ENCODE results near the gene AKAP9. TPM values are rescaled to one million over a fixed set of nuclear protein-coding genes. Genes with fewer than 3 reads are reported as not detected.
"Not testable (repeated sequence)": the region's sequence is repeated elsewhere in the genome, so short reads cannot be mapped to it uniquely, and the experiment has no call there.

The AKAP9 gene
- polyA plus RNA-seq, 1 experiment, result 24.3 TPM

GRCh38 chr7:92088266-92088665 is 147.6 kb downstream of the AKAP9 start:
- Histone ChIP-seq H3K27ac (ENCODE audit: low read depth, low read length) (no peak overlapping the region), H3K9me3 (ENCODE audit: control insufficient read depth, insufficient read depth, low read length) (peaks cover 3% of the 10 kb centered on the region; the same call in 1 of the 2 replicates), H3K4me3 (ENCODE audit: low read depth, low read length) (no peak overlapping the region), H3K27me3 (ENCODE audit: control insufficient read depth, insufficient read depth, low read length) (no peaks in the 10 kb centered on the region)
- no peak for DNase-seq (ENCODE audit: low read depth, low spot score)
- ChIA-PET POLR2A (no interaction called here), CTCF (interaction anchor here (0.7 kb wide), 1 partner anchor 336 kb away, joined by 3 read pairs; no protein-coding TSS in a partner anchor)
- TF ChIP-seq CTCF (IDR thresholded peaks at IDR 0.05; ENCODE audit: low read depth, low read length), result no peak

- TF ChIP-seq CTCF (IDR thresholded peaks at IDR 0.05; ENCODE audit: low read depth, low read length), result no peak
- H3K27ac ChIP-seq (ENCODE audit: low read depth, low read length), result no peak overlapping the region
- CTCF ChIA-PET, result interaction anchor here (1.3 kb wide), 1 partner anchor 87 kb away, joined by 3 read pairs; the partner anchor contains the start of gene LRRD1
- no peak overlapping the region for H3K4me3 ChIP-seq (ENCODE audit: low read depth, low read length)
- POLR2A ChIA-PET, result no interaction called here
- no peaks in the 10 kb centered on the region for H3K27me3 ChIP-seq (ENCODE audit: control insufficient read depth, insufficient read depth, low read length)
- DNase-seq (ENCODE audit: low read depth, low spot score), result no peak
- H3K9me3 ChIP-seq (ENCODE audit: control insufficient read depth, insufficient read depth, low read length), result peaks cover 3% of the 10 kb centered on the region; the same call in 1 of the 2 replicates
Measured at GRCh38 chr7:92092210-92092609, 151.5 kb downstream of the AKAP9 start.

- POLR2A ChIA-PET, result no interaction called here
Measured at GRCh38 chr7:92095380-92095779, 154.7 kb downstream of the AKAP9 start.

GRCh38 chr7:92100534-92100933 is 159.9 kb downstream of the AKAP9 start:
- no peak for TF ChIP-seq CTCF (IDR thresholded peaks at IDR 0.05; ENCODE audit: low read depth, low read length)
- no peak overlapping the region for H3K4me3 ChIP-seq (ENCODE audit: low read depth, low read length)
- H3K9me3 ChIP-seq (ENCODE audit: control insufficient read depth, insufficient read depth, low read length), result no peaks in the 10 kb centered on the region; the same call in 1 of the 2 replicates
- H3K27me3 ChIP-seq (ENCODE audit: control insufficient read depth, insufficient read depth, low read length), result no peaks in the 10 kb centered on the region
- CTCF ChIA-PET, result no interaction called here
- DNase-seq (ENCODE audit: low read depth, low spot score), result no peak
- no peak overlapping the region for H3K27ac ChIP-seq (ENCODE audit: low read depth, low read length)
- POLR2A ChIA-PET, result no interaction called here

More at GRCh38 chr7:92095380-92095779, 154.7 kb downstream of the AKAP9 start:
- Histone ChIP-seq H3K9me3 (ENCODE audit: control insufficient read depth, insufficient read depth, low read length) (peaks cover under 1% of the 10 kb centered on the region; the same call in 1 of the 2 replicates), H3K27me3 (ENCODE audit: control insufficient read depth, insufficient read depth, low read length) (no peaks in the 10 kb centered on the region), H3K27ac (ENCODE audit: low read depth, low read length) (no peak overlapping the region), H3K4me3 (ENCODE audit: low read depth, low read length) (no peak overlapping the region)
- TF ChIP-seq CTCF (IDR thresholded peaks at IDR 0.05; ENCODE audit: low read depth, low read length), result no peak
- DNase-seq (ENCODE audit: low read depth, low spot score), result no peak
- CTCF ChIA-PET, result no interaction called here

- CTCF ChIA-PET; H3K4me3 ChIP-seq (ENCODE audit: low read depth, low read length); POLR2A ChIA-PET; H3K27me3 ChIP-seq (ENCODE audit: control insufficient read depth, insufficient read depth, low read length); H3K9me3 ChIP-seq (ENCODE audit: control insufficient read depth, insufficient read depth, low read length); H3K27ac ChIP-seq (ENCODE audit: low read depth, low read length): not testable (repeated sequence)
- peak; percentile 27 for DNase-seq (ENCODE audit: low read depth, low spot score)
Measured at GRCh38 chr7:92102862-92103261, 162.2 kb downstream of the AKAP9 start.

Data from AG04450 (cell line).